ENCODE results near the gene GBGT1. TPM values are rescaled to one million over a fixed set of nuclear protein-coding genes. Genes with fewer than 3 reads are reported as not detected.

The GBGT1 gene
- total and polyA plus RNA-seq, 2 donors (not counting 3 experiments of a cell fraction or from before 2014, with no cell fraction given): 35.6 to 56.3 TPM

DNA sequence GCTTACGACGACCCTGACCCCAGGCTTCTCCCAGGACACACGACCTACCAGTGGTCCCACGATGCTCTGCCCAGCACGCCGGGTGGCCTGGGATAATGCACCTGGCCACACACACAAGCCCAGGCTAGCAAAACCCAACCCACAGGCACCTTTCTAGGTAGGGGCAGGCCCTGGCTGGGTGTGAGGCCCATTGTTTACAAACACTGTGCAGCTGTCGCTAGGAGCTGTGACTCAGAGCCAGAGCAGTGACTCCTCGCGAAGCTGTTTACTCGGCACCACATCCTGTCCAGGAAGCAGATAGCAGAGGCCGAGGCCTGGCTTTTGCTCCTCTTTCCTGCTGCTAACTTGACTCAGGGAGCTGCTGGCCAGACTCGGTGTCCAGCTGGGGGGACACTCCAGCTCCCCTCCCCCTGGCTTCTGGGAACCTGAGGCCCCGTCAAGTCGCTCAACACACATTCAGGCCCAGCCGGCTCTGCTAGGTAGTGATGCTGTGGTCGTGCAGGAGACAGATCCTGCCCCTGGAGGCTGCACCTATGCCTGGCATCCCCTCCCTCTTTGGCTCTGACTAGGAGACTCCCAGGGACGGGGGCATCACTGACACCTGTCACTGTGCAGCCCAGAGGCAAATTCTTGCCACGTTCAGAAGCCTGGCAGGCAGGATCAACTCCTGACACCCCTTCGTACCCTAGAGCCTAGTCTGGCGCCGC, 29.9 kb downstream of the GBGT1 start:
- peak; percentile 98 for DNase-seq (ENCODE audit: low read depth, low spot score)
- Histone ChIP-seq H3K4me1 (ENCODE audit: control insufficient read depth, extremely low read depth, insufficient read depth, low read length) (peaks cover 30% of the 10 kb centered on the region), H3K36me3 (ENCODE audit: control insufficient read depth in 2 of 2, extremely low read depth in 1 of 2, insufficient read depth in 2 of 2, low read length in 2 of 2) (no peaks in the 10 kb centered on the region), H4K20me1 (replicated peaks; ENCODE audit: control insufficient read depth, extremely low read depth, insufficient read depth, low read length) (no peaks in the 10 kb centered on the region), H3K4me3 (replicated peaks in 1 of 3; ENCODE audit: insufficient read depth in 1 of 3, low read depth in 1 of 3, low read length in 3 of 3) (no peak overlapping the region), H3K4me2 (ENCODE audit: insufficient read depth, low read length) (peak overlapping the region; percentile 26), H3K79me2 (ENCODE audit: control insufficient read depth, insufficient read depth, low read length) (no peaks in the 10 kb centered on the region), H3K27me3 (ENCODE audit: control insufficient read depth in 2 of 2, insufficient read depth in 2 of 2, low read length in 2 of 2) (no peaks in the 10 kb centered on the region), H2AFZ (ENCODE audit: low read depth, low read length) (no peak overlapping the region), H3K9me3 (replicated peaks; ENCODE audit: control insufficient read depth, insufficient read depth, low read length) (no peaks in the 10 kb centered on the region), H3K9me1 (replicated peaks; ENCODE audit: control insufficient read depth, extremely low read depth, insufficient read depth, low read length) (no peaks in the 10 kb centered on the region), H3K9ac (replicated peaks; ENCODE audit: extremely low read depth, insufficient read depth, low read length) (peak overlapping the region; percentile 59), H3K27ac (ENCODE audit: insufficient read depth, low read depth, low read length) (peak overlapping the region; percentile 80)
- POLR2A ChIA-PET: interaction anchor here (1.0 to 1.5 kb wide), 3 partner anchors 10 to 19 kb away, joined by 3 to 13 read pairs (median 4); no protein-coding TSS in a partner anchor
- CTCF ChIA-PET: interaction anchor here (0.8 to 4.9 kb wide), 11 partner anchors 8 to 232 kb away, joined by 3 to 105 read pairs (median 4); partner anchors contain the start of gene GTF3C5
- BruUV-seq (replicated peaks): no TSS peak
- dilution Hi-C loops (cut with MboI; ENCODE audit: extremely low pct_ligation_motif_present, low sequenced_read_pairs) (no loop called here), intact Hi-C loops (cut with micrococcal nuclease) (no loop called here)
- TF ChIP-seq POLR2A (IDR thresholded peaks at IDR 0.05; ENCODE audit: low read depth, low read length): peak; percentile 85
- TF ChIP-seq, protein P1, sequence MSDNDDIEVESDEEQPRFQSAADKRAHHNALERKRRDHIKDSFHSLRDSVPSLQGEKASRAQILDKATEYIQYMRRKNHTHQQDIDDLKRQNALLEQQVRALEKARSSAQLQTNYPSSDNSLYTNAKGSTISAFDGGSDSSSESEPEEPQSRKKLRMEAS (IDR thresholded peaks at IDR 0.05; ENCODE audit: insufficient read depth, insufficient read length): no peak
- TF ChIP-seq, protein P2, sequence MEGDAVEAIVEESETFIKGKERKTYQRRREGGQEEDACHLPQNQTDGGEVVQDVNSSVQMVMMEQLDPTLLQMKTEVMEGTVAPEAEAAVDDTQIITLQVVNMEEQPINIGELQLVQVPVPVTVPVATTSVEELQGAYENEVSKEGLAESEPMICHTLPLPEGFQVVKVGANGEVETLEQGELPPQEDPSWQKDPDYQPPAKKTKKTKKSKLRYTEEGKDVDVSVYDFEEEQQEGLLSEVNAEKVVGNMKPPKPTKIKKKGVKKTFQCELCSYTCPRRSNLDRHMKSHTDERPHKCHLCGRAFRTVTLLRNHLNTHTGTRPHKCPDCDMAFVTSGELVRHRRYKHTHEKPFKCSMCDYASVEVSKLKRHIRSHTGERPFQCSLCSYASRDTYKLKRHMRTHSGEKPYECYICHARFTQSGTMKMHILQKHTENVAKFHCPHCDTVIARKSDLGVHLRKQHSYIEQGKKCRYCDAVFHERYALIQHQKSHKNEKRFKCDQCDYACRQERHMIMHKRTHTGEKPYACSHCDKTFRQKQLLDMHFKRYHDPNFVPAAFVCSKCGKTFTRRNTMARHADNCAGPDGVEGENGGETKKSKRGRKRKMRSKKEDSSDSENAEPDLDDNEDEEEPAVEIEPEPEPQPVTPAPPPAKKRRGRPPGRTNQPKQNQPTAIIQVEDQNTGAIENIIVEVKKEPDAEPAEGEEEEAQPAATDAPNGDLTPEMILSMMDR (IDR thresholded peaks at IDR 0.05; ENCODE audit: extremely low read depth in 1 of 2, insufficient read depth in 1 of 2, low read depth in 1 of 2, low read length in 2 of 2): peak in 1 of 2 donors; percentile 1
- TF ChIP-seq JUN (IDR thresholded peaks at IDR 0.05; ENCODE audit: borderline replicate concordance, insufficient read depth, insufficient read length, low read depth): peak; percentile 96
- peak; percentile 95 for TF ChIP-seq GATA2 (IDR thresholded peaks at IDR 0.05; ENCODE audit: insufficient read depth, insufficient read length, low read depth, low read length)
- peak; percentile 99 for TF ChIP-seq FOS (IDR thresholded peaks at IDR 0.05; ENCODE audit: borderline replicate concordance, insufficient read depth, low read length)
- TF ChIP-seq EZH2 (IDR thresholded peaks at IDR 0.05; ENCODE audit: borderline replicate concordance, low read depth, low read length, severe bottlenecking): no peak
- no peak for TF ChIP-seq MYC (IDR thresholded peaks at IDR 0.05; ENCODE audit: low read depth, low read length)
- peak; percentile 99 for TF ChIP-seq POLR2AphosphoS5 (IDR thresholded peaks at IDR 0.05; ENCODE audit: insufficient read depth, low read depth, low read length)
- peak; percentile 100 for FAIRE-seq

Measured in endothelial cell of umbilical vein (primary cell).